ENCODE results near the gene ETAA1.

Gene ETAA1

DNA sequence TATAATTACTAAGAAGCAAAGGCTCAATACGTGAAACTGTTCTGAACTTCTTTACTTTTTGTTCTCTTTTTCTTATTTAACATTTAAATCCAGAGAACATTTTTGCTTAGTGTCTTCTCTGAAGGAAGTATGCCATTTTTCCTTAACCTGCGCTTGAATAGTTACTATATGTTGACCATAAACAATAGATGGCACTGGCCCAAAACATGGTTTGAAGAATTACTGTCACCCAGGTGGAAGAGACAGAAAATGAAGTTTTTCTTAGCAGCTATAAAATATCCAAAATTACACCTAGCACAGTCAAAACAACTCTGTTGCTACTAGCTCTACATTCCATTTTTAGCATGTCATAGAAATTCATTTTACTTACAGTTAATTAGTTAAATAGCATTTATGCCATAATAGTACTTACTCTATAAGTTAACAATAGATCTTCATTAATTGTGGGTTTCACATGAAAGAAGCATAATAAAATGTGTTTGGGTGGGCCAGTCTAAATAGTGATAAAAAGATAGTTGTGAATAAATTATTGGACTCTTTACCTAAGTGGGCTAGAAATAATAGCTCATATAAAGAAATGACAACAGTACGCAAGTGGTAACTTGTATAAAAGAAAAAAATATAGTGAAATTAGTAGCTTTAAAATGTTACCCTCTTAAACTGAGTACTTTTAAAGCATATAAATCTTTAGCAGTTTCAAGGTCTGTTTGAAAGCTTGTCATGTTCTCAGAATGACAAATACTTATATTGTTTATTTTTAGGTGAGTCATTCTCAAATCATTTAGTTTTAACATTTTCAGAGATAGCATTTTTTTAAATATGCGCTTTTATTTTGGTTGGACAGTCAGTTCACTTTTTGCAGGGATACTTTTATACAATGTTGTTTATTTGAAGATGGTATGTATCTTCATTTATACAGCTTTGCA is 3.7 kb downstream of the ETAA1 start:
- peaks cover 49% of the 10 kb centered on the region for H3K36me3 Mint-ChIP-seq (ENCODE audit: low read depth)
- no peaks in the 10 kb centered on the region for H3K27me3 Mint-ChIP-seq

DNA sequence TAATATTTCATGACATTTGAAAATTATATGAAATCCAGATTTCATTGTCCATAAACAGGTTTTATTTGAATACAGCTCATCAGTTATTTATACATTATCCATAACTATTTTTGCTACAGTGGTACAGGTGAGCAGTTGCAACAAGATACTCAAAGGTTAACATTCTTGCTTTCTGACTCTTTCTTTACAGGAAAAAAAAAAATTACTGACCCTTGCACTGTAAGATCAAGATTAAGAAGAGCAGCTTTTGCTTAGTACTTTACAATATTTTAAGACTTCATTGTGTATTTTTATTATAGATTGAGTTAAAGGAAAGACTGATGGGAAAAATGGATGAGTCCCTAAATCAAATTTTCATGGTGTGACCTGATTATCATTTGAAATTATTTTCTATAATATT is 11.2 kb downstream of the ETAA1 start:
- H3K4me1 Mint-ChIP-seq (ENCODE audit: low read depth), result peaks cover 12% of the 10 kb centered on the region
- no peaks in the 10 kb centered on the region for H3K9me3 Mint-ChIP-seq
- no peak overlapping the region for H3K4me3 Mint-ChIP-seq
- no peaks in the 10 kb centered on the region for H3K27me3 Mint-ChIP-seq
- H3K36me3 Mint-ChIP-seq (ENCODE audit: low read depth), result peaks cover 64% of the 10 kb centered on the region
- H3K27ac Mint-ChIP-seq, result no peak overlapping the region

More for the DNA sequence above, 3.7 kb downstream of the ETAA1 start:
- no peak overlapping the region for H3K27ac Mint-ChIP-seq
- peaks cover 24% of the 10 kb centered on the region for H3K4me1 Mint-ChIP-seq (ENCODE audit: low read depth)
- no peak overlapping the region for H3K4me3 Mint-ChIP-seq
- no peaks in the 10 kb centered on the region for H3K9me3 Mint-ChIP-seq

DNA sequence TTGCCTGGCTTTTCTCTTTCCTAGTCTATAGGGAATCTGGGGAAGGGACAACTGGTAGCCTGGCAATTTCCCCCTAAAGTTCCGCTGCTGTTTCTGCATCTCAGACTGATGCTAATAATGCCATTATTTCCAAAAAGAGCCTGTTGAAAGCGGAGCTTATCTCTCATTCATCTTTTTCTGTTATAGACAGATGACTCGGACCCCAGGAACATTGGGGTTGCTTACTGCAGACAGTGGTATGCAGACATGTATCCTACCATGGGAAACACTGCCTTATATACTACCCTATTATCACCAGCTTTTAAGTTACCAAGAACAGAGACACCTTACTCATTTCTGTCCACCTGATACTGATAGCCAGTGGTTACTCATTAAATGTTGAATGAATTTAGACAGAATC is 15.3 kb downstream of the ETAA1 start:
- H3K27me3 Mint-ChIP-seq, result no peaks in the 10 kb centered on the region
- H3K27ac Mint-ChIP-seq, result no peak overlapping the region
- no peak overlapping the region for H3K4me3 Mint-ChIP-seq
- peaks cover 37% of the 10 kb centered on the region for H3K36me3 Mint-ChIP-seq (ENCODE audit: low read depth)
- H3K4me1 Mint-ChIP-seq (ENCODE audit: low read depth), result no peaks in the 10 kb centered on the region
- no peaks in the 10 kb centered on the region for H3K9me3 Mint-ChIP-seq

DNA sequence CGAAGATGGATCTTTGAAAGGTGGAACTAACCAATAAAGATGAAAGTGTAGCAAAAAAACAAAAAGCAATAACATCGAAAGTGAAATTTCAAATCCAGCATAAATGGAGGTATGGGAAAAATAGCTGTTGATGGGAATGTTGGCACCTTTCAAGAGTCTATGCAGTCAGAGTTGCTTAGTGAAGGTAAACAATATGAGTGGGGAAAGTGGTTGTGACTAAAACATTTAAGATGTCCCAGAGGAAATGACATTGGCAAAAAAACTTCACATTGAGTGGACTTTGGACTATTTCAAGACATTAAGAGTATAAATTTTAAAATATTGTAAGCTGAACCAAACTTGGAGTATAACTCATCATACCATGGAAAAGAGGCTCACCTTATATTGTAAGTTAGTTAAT is 17.7 kb downstream of the ETAA1 start:
- Mint-ChIP-seq H3K9me3 (no peaks in the 10 kb centered on the region), H3K4me3 (no peak overlapping the region), H3K4me1 (ENCODE audit: low read depth) (no peaks in the 10 kb centered on the region), H3K27ac (no peak overlapping the region), H3K27me3 (peaks cover 3% of the 10 kb centered on the region), H3K36me3 (ENCODE audit: low read depth) (peaks cover 25% of the 10 kb centered on the region)

DNA sequence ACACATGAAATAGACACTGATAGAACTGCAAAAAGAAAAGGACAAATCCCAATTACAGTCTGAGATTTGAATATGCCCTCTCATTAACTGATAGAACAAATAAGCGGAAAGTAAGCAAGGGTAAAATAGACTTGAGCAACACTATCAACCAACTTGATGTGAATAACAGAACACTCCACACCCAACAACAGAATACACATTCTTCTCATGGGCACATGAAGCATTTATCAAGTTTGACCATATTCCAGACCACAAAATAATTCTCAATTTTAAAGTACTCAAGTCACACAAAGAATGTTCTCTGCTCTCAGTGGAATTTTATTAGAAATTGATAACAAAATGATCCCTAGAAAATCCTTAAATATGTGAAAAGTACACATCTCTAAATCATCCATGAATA is 19.0 kb downstream of the ETAA1 start:
- peaks cover 4% of the 10 kb centered on the region for H3K27me3 Mint-ChIP-seq
- peaks cover 12% of the 10 kb centered on the region for H3K36me3 Mint-ChIP-seq (ENCODE audit: low read depth)
- H3K4me3 Mint-ChIP-seq, result no peak overlapping the region
- no peak overlapping the region for H3K27ac Mint-ChIP-seq
- no peaks in the 10 kb centered on the region for H3K4me1 Mint-ChIP-seq (ENCODE audit: low read depth)
- H3K9me3 Mint-ChIP-seq, result no peaks in the 10 kb centered on the region

DNA sequence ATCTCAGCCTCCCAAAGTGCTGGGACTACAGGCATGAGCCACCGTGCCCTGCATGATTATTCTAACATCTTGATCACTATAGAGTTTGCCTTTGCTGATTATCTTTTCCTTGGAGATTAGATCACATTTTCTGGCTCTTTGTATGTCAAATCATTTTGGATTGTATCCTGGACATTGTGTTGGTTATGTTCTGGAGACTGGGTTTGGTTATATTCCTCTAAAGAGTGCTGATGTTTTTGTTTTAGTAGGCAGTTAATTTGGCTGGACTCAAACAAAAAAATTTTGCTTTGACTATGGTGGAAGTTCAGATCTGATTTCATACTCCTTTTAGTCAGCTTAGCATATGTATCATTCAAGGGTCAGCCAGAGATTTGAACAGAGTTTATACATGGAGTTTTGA is 26.4 kb downstream of the ETAA1 start:
- Mint-ChIP-seq H3K4me3 (no peak overlapping the region), H3K9me3 (peaks cover 7% of the 10 kb centered on the region), H3K27ac (no peak overlapping the region), H3K27me3 (peaks cover 11% of the 10 kb centered on the region), H3K36me3 (ENCODE audit: low read depth) (peaks cover 3% of the 10 kb centered on the region), H3K4me1 (ENCODE audit: low read depth) (no peaks in the 10 kb centered on the region)

DNA sequence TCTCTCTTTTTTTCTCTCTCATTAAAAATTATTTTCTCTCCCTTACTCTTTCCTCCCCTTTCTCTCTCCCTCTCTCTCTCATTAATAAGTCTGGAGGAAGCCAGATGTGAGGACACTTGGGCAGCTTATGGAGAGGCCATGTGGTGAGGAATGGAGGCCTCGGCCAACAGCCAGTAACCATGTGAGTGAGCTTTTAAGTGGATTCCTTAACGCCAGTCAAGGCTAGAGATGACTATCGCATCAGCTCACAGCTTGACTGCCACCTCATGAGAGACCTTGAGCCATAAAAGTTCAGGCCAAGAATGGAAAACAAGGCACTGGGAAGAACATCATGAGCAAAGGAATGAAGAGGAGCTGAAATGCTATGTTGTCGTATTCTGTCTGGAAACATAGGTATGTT is 39.1 kb downstream of the ETAA1 start:
- H3K9me3 Mint-ChIP-seq, result peaks cover 6% of the 10 kb centered on the region
- H3K4me1 Mint-ChIP-seq (ENCODE audit: low read depth), result no peaks in the 10 kb centered on the region
- no peak overlapping the region for H3K27ac Mint-ChIP-seq
- no peak overlapping the region for H3K4me3 Mint-ChIP-seq
- H3K27me3 Mint-ChIP-seq, result peaks cover 19% of the 10 kb centered on the region
- H3K36me3 Mint-ChIP-seq (ENCODE audit: low read depth), result no peaks in the 10 kb centered on the region

DNA sequence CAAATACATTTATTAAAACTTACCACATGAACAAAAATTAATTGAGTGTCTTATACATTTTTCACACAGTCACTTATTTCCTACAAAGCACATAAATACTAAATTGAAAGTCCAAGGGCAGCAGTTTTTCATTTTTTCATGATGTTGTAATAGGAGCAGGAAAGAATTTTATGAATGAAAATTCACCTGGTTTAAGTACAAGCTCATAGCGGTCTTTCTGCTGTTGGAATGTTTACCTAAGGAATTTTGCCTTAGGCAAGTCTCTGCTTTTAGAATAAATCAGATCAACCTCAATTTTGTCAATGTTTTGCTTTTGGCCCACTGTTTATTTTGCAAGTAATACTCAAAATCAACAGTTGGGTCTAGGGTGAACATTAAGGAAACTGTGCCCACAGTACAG is 40.0 kb downstream of the ETAA1 start:
- H3K4me3 Mint-ChIP-seq, result no peak overlapping the region
- H3K27me3 Mint-ChIP-seq, result peaks cover 18% of the 10 kb centered on the region
- peaks cover 6% of the 10 kb centered on the region for H3K9me3 Mint-ChIP-seq
- H3K4me1 Mint-ChIP-seq (ENCODE audit: low read depth), result no peaks in the 10 kb centered on the region
- H3K36me3 Mint-ChIP-seq (ENCODE audit: low read depth), result no peaks in the 10 kb centered on the region
- H3K27ac Mint-ChIP-seq, result no peak overlapping the region

DNA sequence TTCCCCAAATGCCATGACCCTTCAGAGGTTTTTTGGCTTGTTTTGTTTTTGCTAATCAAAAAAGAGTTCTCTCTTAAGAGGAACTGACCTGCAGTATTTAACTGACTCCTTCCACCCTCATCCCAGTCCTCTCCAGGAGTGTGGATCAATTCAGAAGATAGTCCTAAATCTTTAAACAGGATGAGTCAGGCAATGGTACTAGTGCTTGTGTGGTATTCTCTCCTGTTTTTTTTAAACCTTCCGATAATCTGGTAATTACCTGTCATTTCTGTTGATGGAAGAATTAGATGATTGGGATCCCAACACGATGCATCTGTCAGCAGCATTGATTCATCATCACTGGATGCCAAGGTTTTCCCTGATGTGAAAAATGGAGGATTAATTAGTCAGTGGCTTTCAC is 41.2 kb downstream of the ETAA1 start:
- Mint-ChIP-seq H3K36me3 (ENCODE audit: low read depth) (no peaks in the 10 kb centered on the region), H3K9me3 (no peaks in the 10 kb centered on the region), H3K27ac (no peak overlapping the region)

DNA sequence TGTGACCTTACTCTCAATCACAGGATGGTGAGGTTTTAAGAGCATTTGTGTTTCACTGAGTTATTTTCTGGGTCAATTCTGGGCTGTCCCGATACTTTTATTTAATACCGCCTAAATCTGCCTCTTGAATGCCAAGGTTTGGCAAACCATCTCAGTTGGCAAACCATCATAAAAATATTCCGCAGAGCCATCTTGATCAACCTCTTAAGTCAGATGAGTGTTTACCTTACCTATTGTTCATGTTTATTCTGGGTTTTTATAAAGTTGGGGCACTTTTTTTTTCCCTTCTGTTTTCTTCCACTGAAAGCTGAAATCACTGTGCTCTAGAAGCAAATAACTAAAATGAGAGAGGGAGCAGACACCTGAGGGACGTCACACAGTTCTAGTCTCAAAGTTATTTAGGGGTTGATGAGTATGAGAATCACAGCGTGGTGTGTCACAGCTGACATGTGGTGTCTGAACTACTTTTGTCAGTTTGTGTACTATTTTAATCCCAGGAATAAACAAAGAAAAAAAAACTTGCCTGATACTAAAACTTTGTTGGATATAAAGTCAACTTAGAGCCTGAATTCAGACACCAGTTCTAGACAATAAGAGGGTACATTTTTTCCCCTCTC is 48.6 kb downstream of the ETAA1 start:
- Mint-ChIP-seq H3K4me1 (ENCODE audit: low read depth) (no peaks in the 10 kb centered on the region), H3K36me3 (ENCODE audit: low read depth) (no peaks in the 10 kb centered on the region), H3K9me3 (no peaks in the 10 kb centered on the region), H3K27ac (no peak overlapping the region), H3K4me3 (no peak overlapping the region), H3K27me3 (peaks cover 8% of the 10 kb centered on the region)

More for the DNA sequence above, 41.2 kb downstream of the ETAA1 start:
- Mint-ChIP-seq H3K4me1 (ENCODE audit: low read depth) (no peaks in the 10 kb centered on the region), H3K27me3 (peaks cover 11% of the 10 kb centered on the region), H3K4me3 (no peak overlapping the region)

DNA sequence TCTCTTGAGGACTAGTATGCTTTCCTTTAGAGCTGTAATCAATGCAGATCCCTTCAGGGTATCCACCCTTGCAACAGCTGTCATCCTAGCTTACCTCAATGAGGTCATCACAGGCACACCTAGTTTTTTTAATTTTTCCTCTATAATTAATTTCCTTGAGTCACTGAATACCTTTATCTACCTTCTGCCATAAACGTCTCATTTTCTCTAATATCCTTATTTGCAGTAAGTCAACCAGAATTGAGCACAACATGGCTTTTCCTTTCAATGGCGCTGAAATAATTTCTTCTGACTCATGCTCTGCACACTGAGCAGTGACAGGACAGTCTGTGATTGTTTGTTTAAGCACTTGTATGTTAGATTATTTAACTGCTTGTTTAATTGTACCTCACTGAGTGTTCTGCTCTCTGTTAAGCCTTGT is 49.4 kb downstream of the ETAA1 start:
- H3K36me3 Mint-ChIP-seq (ENCODE audit: low read depth), result no peaks in the 10 kb centered on the region
- H3K4me1 Mint-ChIP-seq (ENCODE audit: low read depth), result no peaks in the 10 kb centered on the region
- no peak overlapping the region for H3K27ac Mint-ChIP-seq
- H3K4me3 Mint-ChIP-seq, result no peak overlapping the region
- H3K9me3 Mint-ChIP-seq, result no peaks in the 10 kb centered on the region
- peaks cover 8% of the 10 kb centered on the region for H3K27me3 Mint-ChIP-seq

DNA sequence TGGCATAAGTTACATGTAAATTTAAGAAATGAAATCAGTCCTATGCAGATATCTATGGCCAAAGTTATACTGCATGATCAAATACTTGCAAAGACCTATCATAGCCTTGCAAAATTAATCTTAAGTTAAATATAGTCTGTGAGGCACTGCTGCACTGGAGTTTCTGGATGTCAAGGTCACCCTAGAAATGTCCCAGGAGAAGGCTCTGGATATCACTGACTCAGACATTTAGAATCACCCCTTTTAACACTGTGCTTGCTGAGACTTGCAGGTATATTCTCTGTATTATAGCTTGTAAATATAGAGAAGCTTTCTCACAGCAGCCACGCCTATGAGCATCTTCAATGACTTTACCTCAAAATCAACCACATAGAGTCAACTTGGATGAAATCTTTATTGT is 51.5 kb downstream of the ETAA1 start:
- Mint-ChIP-seq H3K27ac (no peak overlapping the region), H3K9me3 (no peaks in the 10 kb centered on the region), H3K36me3 (ENCODE audit: low read depth) (no peaks in the 10 kb centered on the region), H3K4me3 (no peak overlapping the region), H3K27me3 (peaks cover 6% of the 10 kb centered on the region), H3K4me1 (ENCODE audit: low read depth) (no peaks in the 10 kb centered on the region)

DNA sequence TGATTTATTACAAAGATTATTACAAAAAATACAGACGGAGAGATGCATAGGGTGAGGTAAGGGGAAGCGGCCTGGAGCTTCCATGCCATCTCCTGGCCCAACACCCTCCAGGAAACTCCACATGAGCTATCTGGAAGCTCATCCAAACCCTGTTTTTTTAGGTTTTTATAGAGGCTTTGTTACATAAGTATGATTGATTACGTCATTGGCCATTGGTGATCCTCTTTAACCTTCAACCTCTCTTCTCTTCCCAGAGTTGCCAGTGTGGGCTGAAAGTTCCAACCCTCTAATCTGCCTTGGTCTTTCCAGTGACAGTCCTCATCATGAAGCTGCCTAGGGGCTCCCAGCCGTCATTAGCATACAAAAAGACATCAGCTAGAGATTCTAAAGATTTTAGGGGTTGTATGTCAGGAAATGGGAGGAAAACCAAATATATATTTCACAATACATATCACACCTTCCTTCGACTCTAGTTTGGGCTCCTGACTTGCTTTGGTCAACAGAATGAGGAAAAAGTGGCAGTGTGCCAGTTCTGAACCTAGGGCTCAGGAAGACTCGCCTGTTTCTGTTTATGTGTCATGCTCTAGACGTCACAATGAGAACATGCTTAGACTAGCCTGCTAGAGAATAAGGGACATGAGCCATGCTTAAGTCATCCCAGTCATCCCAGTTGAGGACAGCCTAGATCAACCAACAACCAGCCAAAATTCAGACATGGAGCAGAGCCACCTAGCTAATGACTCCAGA is 54.1 kb downstream of the ETAA1 start:
- Mint-ChIP-seq H3K4me3 (no peak overlapping the region), H3K36me3 (ENCODE audit: low read depth) (no peaks in the 10 kb centered on the region), H3K27me3 (peaks cover 6% of the 10 kb centered on the region), H3K9me3 (no peaks in the 10 kb centered on the region), H3K27ac (no peak overlapping the region), H3K4me1 (ENCODE audit: low read depth) (no peaks in the 10 kb centered on the region)

DNA sequence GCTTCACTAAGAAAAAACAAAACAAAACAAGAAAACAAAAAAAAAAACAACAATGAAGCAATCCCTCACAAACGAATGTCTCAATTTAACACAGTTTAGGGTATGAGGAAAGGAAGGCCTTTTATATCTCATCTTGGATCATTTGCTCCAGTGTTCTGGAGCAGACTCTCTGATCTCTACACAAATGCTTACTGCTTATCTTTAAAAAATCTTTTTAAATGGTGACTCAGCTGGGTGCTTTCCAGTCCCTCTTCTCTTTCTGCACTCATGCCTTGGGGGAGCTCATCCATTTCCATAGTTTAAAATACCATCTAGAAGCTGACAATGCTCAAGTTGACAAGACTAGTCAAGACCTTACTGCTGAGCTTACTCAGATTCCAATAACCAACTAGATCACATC is 56.2 kb downstream of the ETAA1 start:
- no peak overlapping the region for H3K27ac Mint-ChIP-seq
- no peak overlapping the region for H3K4me3 Mint-ChIP-seq
- peaks cover 6% of the 10 kb centered on the region for H3K27me3 Mint-ChIP-seq

More for the DNA sequence above, 56.2 kb downstream of the ETAA1 start:
- Mint-ChIP-seq H3K9me3 (no peaks in the 10 kb centered on the region), H3K36me3 (ENCODE audit: low read depth) (no peaks in the 10 kb centered on the region), H3K4me1 (ENCODE audit: low read depth) (no peaks in the 10 kb centered on the region)
